BE2C (cell line): ENCODE measurements around the gene TM2D1.
"Not testable (repeated sequence)": the region's sequence is repeated elsewhere in the genome, so short reads cannot be mapped to it uniquely, and the experiment has no call there.

ENCODE experiments used
- DNase-seq: peaks from one replicate; pipeline ENCODE4 v3.0.0-alpha.2; 2020
- H3K27me3 ChIP-seq: fragments of 250-450 bp; sonication (Bioruptor Pico); 2 replicates; pipeline ENCODE4 v1.5.1; 2020; ENCODE audit warnings: mild to moderate bottlenecking
- H3K36me3 ChIP-seq: fragments of 250-450 bp; sonication (Bioruptor Pico); 2 replicates; pipeline ENCODE4 v1.5.1; 2020; ENCODE audit warnings: mild to moderate bottlenecking
- H3K4me1 ChIP-seq: fragments of 250-450 bp; sonication (Bioruptor Pico); 2 replicates; pipeline ENCODE4 v1.5.1; 2020
- H3K4me3 ChIP-seq: 2 replicates; pipeline ENCODE4 v1.5.1; 2011; ENCODE audit warnings: low read depth, low read length
- H3K9me3 ChIP-seq: fragments of 250-450 bp; sonication (Bioruptor Pico); 2 replicates; pipeline ENCODE4 v1.5.1; 2020
- TF ChIP-seq, protein P1 (sequence below): IDR thresholded peaks from 2 replicates; pipeline ENCODE4 v1.5.1; 2012; ENCODE audit warnings: mild to moderate bottlenecking, low read depth, low read length

Gene TM2D1

DNA sequence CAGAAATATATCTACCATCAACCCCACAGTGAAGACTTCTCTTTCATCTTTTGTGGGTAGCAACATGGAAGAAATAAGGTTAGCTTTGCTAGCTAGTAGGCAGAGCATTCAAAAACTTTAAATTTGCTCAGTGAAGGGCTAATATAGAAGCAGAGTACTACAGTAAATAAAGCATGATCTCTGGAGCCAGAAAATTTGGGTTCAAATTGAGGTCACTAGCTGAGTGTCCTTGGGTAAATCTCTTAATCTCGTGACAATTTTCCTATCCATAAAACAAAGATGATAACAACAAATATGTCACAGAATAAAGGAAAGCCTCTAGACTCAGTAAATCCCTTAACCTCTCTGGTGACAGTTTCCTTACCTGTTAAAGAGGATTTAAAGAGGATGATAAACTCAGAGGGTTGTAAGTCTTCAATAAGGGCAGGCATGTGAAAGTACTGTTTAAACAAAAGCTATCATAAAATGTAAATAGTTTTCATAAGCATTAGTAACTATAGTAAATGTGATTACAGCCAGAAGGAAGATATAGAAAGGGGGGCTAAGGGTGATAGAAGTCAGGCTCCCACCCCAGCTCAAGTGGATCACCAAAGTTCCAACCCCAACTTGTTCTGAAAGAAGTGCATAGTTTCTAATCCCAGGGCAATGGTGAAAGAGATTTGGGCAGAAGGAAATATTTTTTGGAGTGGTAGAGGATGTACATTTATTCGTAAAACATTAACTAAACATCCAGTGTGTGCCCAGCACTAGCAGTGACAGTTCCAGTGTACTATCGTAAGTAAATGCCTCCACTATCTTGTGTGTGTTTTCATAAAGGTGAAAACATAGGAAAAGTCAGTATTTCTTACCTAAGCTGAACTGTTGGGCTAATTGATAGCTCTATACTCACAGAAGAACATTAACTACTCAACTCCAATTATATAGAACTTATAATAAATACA lies 24.8 kb downstream of the TM2D1 start:
- Histone ChIP-seq H3K27me3 (no peaks in the 10 kb centered on the region), H3K36me3 (no peaks in the 10 kb centered on the region)
- DNase-seq, result no peak

DNA sequence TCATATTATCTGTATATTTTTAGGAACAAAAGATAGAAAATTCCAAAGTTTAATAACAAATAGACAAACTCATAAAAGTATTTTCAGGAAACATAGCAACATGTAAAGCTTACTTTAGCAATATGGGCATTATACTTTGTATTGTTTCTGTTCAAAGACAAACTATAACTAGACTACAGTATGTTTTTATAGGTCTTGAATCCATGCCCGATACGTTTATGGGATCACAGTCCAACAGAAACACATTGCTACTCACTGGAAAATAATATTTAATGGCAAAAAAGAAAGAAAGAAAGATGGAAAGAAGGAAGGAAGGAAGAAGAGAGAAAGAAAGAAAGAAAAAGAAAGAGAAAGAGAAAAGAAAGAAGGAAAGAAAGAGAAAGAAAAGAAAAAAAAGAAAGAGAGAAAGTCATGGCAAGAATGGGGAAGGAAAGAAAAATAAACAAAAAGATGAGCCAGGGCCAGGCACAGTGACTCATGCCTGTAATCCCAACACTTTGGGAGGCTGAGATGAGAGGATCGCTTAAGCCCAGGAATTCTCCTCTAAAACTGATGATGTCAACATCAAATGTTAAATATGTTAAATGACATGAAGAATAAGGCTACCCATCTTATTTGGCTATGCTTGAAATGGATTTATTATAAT lies 32.7 kb downstream of the TM2D1 start:
- Histone ChIP-seq H3K4me1 (no peaks in the 10 kb centered on the region), H3K36me3 (no peaks in the 10 kb centered on the region), H3K27me3 (no peaks in the 10 kb centered on the region), H3K9me3 (no peaks in the 10 kb centered on the region), H3K4me3 (no peak overlapping the region)
- TF ChIP-seq, protein P1, sequence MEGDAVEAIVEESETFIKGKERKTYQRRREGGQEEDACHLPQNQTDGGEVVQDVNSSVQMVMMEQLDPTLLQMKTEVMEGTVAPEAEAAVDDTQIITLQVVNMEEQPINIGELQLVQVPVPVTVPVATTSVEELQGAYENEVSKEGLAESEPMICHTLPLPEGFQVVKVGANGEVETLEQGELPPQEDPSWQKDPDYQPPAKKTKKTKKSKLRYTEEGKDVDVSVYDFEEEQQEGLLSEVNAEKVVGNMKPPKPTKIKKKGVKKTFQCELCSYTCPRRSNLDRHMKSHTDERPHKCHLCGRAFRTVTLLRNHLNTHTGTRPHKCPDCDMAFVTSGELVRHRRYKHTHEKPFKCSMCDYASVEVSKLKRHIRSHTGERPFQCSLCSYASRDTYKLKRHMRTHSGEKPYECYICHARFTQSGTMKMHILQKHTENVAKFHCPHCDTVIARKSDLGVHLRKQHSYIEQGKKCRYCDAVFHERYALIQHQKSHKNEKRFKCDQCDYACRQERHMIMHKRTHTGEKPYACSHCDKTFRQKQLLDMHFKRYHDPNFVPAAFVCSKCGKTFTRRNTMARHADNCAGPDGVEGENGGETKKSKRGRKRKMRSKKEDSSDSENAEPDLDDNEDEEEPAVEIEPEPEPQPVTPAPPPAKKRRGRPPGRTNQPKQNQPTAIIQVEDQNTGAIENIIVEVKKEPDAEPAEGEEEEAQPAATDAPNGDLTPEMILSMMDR, result no peak
- no peak for DNase-seq

More for the DNA sequence above, 24.8 kb downstream of the TM2D1 start:
- Histone ChIP-seq H3K4me1 (no peaks in the 10 kb centered on the region), H3K9me3 (no peaks in the 10 kb centered on the region), H3K4me3 (no peak overlapping the region)
- TF ChIP-seq, protein P1, result no peak

DNA sequence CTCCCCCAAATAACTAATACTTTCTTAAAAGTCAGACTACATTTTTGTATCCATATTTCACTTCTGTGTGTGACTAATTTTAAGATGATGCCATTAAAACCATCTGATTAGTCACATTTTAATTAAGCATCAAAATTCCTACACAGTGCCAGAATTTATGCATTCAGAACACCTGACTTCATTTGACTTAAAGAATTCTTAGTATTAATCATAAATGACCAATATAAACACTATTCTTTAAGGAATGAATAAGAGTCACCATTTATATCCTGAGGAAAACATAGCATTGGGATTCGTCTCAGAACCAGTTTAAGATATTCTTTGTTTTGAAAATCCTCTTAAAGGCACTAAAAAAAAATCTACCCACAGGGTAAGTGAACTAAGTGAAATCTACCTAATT lies 37.0 kb downstream of the TM2D1 start:
- TF ChIP-seq, protein P1, result no peak
- Histone ChIP-seq H3K4me1 (no peaks in the 10 kb centered on the region), H3K36me3 (no peaks in the 10 kb centered on the region), H3K4me3 (no peak overlapping the region), H3K27me3 (no peaks in the 10 kb centered on the region), H3K9me3 (no peaks in the 10 kb centered on the region)
- DNase-seq, result no peak

DNA sequence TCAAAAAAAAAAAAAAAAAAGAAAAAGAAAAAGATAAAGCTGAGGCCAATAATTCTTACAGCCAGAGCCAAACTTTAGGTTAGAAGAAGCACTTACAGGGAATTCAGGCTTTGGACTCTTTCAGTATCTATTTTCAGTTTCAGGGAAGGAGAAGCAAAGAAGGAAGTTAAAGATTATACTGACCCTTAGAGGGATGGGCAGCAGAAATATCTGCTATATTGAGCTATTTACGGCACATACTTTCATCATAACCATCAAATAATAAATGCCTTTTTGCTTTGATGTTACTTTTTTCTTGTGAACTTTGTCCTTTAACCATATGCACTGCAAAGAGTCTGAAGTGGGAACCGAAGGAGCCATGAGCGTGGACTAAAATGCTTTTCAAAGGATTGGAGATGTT lies 42.0 kb downstream of the TM2D1 start:
- no peak for DNase-seq
- Histone ChIP-seq H3K27me3 (no peaks in the 10 kb centered on the region), H3K36me3 (no peaks in the 10 kb centered on the region), H3K4me3 (no peak overlapping the region), H3K4me1 (no peaks in the 10 kb centered on the region), H3K9me3 (no peaks in the 10 kb centered on the region)
- TF ChIP-seq, protein P1, result no peak

DNA sequence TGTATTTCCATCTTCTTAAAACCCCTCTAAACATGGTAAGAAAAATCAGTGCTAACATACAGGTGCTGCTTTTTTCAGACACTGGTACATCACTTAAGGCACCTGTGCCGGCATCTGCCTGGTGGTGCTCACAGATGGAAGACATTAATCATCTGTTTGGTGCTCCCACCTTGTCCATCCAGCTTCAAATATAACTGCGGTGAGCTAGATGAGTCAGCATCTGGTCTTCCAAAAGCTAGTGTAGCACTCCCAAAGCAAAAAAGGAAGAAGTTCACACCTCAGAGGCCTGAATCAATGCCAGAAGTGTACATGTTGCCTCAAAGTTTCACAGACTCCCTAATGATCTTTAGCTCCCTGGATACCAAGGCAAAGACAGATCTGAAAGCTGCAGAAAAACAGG lies 44.4 kb downstream of the TM2D1 start:
- Histone ChIP-seq H3K36me3 (no peaks in the 10 kb centered on the region), H3K4me3 (no peak overlapping the region), H3K27me3 (no peaks in the 10 kb centered on the region), H3K9me3 (no peaks in the 10 kb centered on the region), H3K4me1 (no peaks in the 10 kb centered on the region)
- TF ChIP-seq, protein P1, result no peak
- no peak for DNase-seq

DNA sequence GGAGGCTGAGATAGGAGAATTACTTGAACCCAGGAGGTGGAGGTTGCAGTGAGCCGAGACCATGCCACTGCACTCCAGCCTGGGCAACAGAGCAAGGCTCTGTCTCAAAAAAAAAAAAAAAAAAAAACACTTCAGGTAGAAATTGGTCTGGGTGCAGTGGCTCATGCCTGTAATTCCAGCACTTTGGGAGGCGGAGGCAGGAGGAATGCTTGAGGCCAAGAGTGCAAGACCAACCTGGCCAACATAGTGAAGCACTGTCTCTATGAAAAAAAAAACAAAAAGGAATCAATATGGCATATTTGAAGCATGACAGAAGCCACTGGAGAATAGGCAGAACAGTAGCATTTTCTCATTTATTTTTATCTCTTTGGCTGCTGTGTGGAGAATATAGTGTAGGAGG lies 48.1 kb downstream of the TM2D1 start:
- not testable (repeated sequence) for H3K4me3 ChIP-seq, DNase-seq, H3K36me3 ChIP-seq, H3K4me1 ChIP-seq, H3K27me3 ChIP-seq, H3K9me3 ChIP-seq
